ENCODE measurements around the gene MCRIP2.

Gene MCRIP2

GRCh38 chr16:616733-617586, 24.7 kb upstream of the MCRIP2 start:
- no peak for DNase-seq (ENCODE audit: low spot score)

GRCh38 chr16:617855-618254, 23.8 kb upstream of the MCRIP2 start:
- no peak for DNase-seq (ENCODE audit: low spot score)

GRCh38 chr16:619476-620100, 22.0 kb upstream of the MCRIP2 start:
- no peak for DNase-seq (ENCODE audit: low spot score)

- DNase-seq (ENCODE audit: low spot score) = no peak
Measured at GRCh38 chr16:620700-621525, 20.7 kb upstream of the MCRIP2 start.

GRCh38 chr16:621526-622105, 20.0 kb upstream of the MCRIP2 start:
- DNase-seq (ENCODE audit: low spot score) = no peak

- DNase-seq (ENCODE audit: low spot score) = no peak
Measured at GRCh38 chr16:622920-623280, 18.7 kb upstream of the MCRIP2 start.

GRCh38 chr16:624526-625070, 17.0 kb upstream of the MCRIP2 start:
- DNase-seq (ENCODE audit: low spot score) = no peak

- no peak for DNase-seq (ENCODE audit: low spot score)
Measured at GRCh38 chr16:625117-625976, 16.3 kb upstream of the MCRIP2 start.

GRCh38 chr16:625977-626765, 15.5 kb upstream of the MCRIP2 start:
- DNase-seq (ENCODE audit: low spot score) = no peak

GRCh38 chr16:626787-627453, 14.7 kb upstream of the MCRIP2 start:
- DNase-seq (ENCODE audit: low spot score) = no peak

GRCh38 chr16:627454-628239, 14.0 kb upstream of the MCRIP2 start:
- no peak for DNase-seq (ENCODE audit: low spot score)

GRCh38 chr16:628321-629061, 13.1 kb upstream of the MCRIP2 start:
- DNase-seq (ENCODE audit: low spot score) = no peak

GRCh38 chr16:629185-629832, 12.3 kb upstream of the MCRIP2 start:
- DNase-seq (ENCODE audit: low spot score) = no peak

- no peak for DNase-seq (ENCODE audit: low spot score)
Measured at GRCh38 chr16:629833-630248, 11.8 kb upstream of the MCRIP2 start.

GRCh38 chr16:630249-630814, 11.3 kb upstream of the MCRIP2 start:
- DNase-seq (ENCODE audit: low spot score) = no peak

GRCh38 chr16:630815-631405, 10.7 kb upstream of the MCRIP2 start, which contains the start of gene WFIKKN1:
WFIKKN1 (plus strand) TSS chr16:630985; CDS start chr16:631254, 269 bp downstream.
- DNase-seq (ENCODE audit: low spot score) = no peak

Measured in CD4-positive, alpha-beta T cell treated with Interleukin-15 for 4 hours (primary cell).